Measurements from ENCODE around the gene TUBA1C.
A peak's percentile ranks its signal among the peaks of the same experiment; 100 is the strongest.
"Not testable (repeated sequence)": the region's sequence is repeated elsewhere in the genome, so short reads cannot be mapped to it uniquely, and the experiment has no call there.

The TUBA1C gene

GRCh38 chr12:49320411-49321103 lies 55.7 kb downstream of the TUBA1C start:
- not testable (repeated sequence) for DNase-seq

DNA sequence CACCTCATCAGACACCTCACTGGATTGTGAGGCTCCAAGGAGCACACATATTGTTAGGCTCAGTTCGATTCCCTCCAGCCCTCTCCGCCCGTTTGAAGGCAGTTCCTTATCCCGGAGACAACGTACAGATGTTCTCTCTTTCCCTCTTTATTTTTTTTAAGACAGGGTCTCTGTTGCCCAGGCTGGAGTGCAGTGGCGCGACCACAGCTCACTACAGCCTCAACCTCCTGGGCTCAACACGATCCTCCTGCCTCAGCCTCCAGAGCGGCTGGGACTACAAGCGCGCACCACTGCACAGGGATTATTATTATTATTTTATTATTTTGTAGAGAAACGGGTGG lies 57.5 kb downstream of the TUBA1C start:
- no peak for DNase-seq

GRCh38 chr12:49322708-49323523 lies 58.0 kb downstream of the TUBA1C start, which contains the start of gene TROAP:
TROAP (plus strand) TSS chr12:49323255; CDS start chr12:49323609, 354 bp downstream.
- DNase-seq, result peak; percentile 99

GRCh38 chr12:49323524-49324097 lies 58.7 kb downstream of the TUBA1C start:
- no peak for DNase-seq
